Measurements from ENCODE around the gene AXIN2.
"Not testable (repeated sequence)": the region's sequence is repeated elsewhere in the genome, so short reads cannot be mapped to it uniquely, and the experiment has no call there.

The AXIN2 gene

GRCh38 chr17:65529761-65530522, 31.5 kb downstream of the AXIN2 start:
- ChIA-PET POLR2A (no interaction called here), CTCF (no interaction called here)
- no peaks in the 10 kb centered on the region for H3K9me3 ChIP-seq (ENCODE audit: control extremely low read depth in 1 of 5, control insufficient read depth in 4 of 5, insufficient read depth in 2 of 5, low read depth in 1 of 5, low read length in 4 of 5)
- no peak for DNase-seq
- WGBS (ENCODE audit: insufficient coverage): 96% methylated on average over 16 of the region's 17 CpGs
- H3K4me3 ChIP-seq (ENCODE audit: control insufficient read depth in 1 of 7, extremely low read depth in 1 of 7, insufficient read depth in 4 of 7, low read depth in 2 of 7, low read length in 6 of 7): no peak overlapping the region
- no peaks in the 10 kb centered on the region for H3K27me3 ChIP-seq (replicated peaks in 2 of 5; ENCODE audit: control insufficient read depth in 4 of 5, insufficient read depth in 5 of 5, low read length in 4 of 5)
- H3K4me1 ChIP-seq (ENCODE audit: control extremely low read depth in 1 of 4, control insufficient read depth in 4 of 4, insufficient read depth in 4 of 4, low read length in 3 of 4): no peaks in the 10 kb centered on the region
- H3K27ac ChIP-seq (ENCODE audit: insufficient read depth in 1 of 2, low read depth in 1 of 2, low read length in 2 of 2, poor library complexity in 1 of 2, severe bottlenecking in 2 of 2): no peak overlapping the region
- no peaks in the 10 kb centered on the region for H3K36me3 ChIP-seq (ENCODE audit: control insufficient read depth in 4 of 4, insufficient read depth in 4 of 4, low read length in 3 of 4)

DNA sequence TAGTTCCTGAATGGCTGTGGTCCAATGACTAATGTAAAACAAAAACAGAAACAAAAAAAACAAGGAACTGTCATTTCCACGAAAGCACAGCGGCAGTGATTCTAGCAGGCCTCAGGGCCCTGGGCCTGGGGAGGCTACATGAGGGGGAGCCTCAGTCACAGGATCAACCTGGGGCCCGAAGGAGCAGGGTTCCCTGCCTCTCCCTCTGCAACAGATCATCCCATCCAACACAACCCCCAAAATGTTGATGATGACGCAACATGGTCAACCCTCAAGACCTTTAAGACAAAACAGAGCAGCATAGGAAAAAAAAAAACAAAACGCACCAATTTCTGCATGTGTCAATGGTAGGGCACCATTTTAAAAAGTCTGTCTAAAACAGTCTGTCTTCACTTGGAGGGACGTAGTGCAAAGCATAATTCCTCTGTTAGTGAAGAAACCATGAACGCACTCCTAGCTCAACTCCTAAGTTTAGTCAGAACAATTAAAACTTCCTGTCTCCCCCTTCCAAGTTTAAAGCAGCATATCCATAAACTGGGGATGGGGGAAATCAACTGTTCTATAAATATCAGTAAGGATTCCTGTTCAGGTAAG, 32.3 kb downstream of the AXIN2 start:
- WGBS (ENCODE audit: insufficient coverage): 93% methylated on average over 6 of the region's 7 CpGs
- H3K4me3 ChIP-seq (ENCODE audit: control insufficient read depth in 1 of 7, extremely low read depth in 1 of 7, insufficient read depth in 4 of 7, low read depth in 2 of 7, low read length in 6 of 7): no peak overlapping the region
- H3K4me1 ChIP-seq (ENCODE audit: control extremely low read depth in 1 of 4, control insufficient read depth in 4 of 4, insufficient read depth in 4 of 4, low read length in 3 of 4): no peaks in the 10 kb centered on the region
- ChIA-PET CTCF (no interaction called here), POLR2A (no interaction called here)
- peaks cover 0 to 3% (median 0%) of the 10 kb centered on the region in 5 experiments for H3K27me3 ChIP-seq (replicated peaks in 2 of 5; ENCODE audit: control insufficient read depth in 4 of 5, insufficient read depth in 5 of 5, low read length in 4 of 5)
- DNase-seq: no peak
- no peak overlapping the region for H3K27ac ChIP-seq (ENCODE audit: insufficient read depth in 1 of 2, low read depth in 1 of 2, low read length in 2 of 2, poor library complexity in 1 of 2, severe bottlenecking in 2 of 2)
- H3K9me3 ChIP-seq (ENCODE audit: control extremely low read depth in 1 of 5, control insufficient read depth in 4 of 5, insufficient read depth in 2 of 5, low read depth in 1 of 5, low read length in 4 of 5): no peaks in the 10 kb centered on the region
- no peaks in the 10 kb centered on the region for H3K36me3 ChIP-seq (ENCODE audit: control insufficient read depth in 4 of 4, insufficient read depth in 4 of 4, low read length in 3 of 4)

GRCh38 chr17:65527857-65528591, 33.4 kb downstream of the AXIN2 start:
- 99% methylated on average over 11 of the region's 16 CpGs for WGBS (ENCODE audit: insufficient coverage)
- Histone ChIP-seq H3K4me3 (ENCODE audit: control insufficient read depth in 1 of 7, extremely low read depth in 1 of 7, insufficient read depth in 4 of 7, low read depth in 2 of 7, low read length in 6 of 7) (no peak overlapping the region), H3K27me3 (replicated peaks in 2 of 5; ENCODE audit: control insufficient read depth in 4 of 5, insufficient read depth in 5 of 5, low read length in 4 of 5) (peaks cover 0 to 3% (median 0%) of the 10 kb centered on the region in 5 experiments), H3K36me3 (ENCODE audit: control insufficient read depth in 4 of 4, insufficient read depth in 4 of 4, low read length in 3 of 4) (no peaks in the 10 kb centered on the region), H3K4me1 (ENCODE audit: control extremely low read depth in 1 of 4, control insufficient read depth in 4 of 4, insufficient read depth in 4 of 4, low read length in 3 of 4) (no peaks in the 10 kb centered on the region), H3K27ac (ENCODE audit: insufficient read depth in 1 of 2, low read depth in 1 of 2, low read length in 2 of 2, poor library complexity in 1 of 2, severe bottlenecking in 2 of 2) (no peak overlapping the region), H3K9me3 (ENCODE audit: control extremely low read depth in 1 of 5, control insufficient read depth in 4 of 5, insufficient read depth in 2 of 5, low read depth in 1 of 5, low read length in 4 of 5) (no peaks in the 10 kb centered on the region)
- DNase-seq: no peak
- POLR2A ChIA-PET: no interaction called here
- CTCF ChIA-PET: no interaction called here

DNA sequence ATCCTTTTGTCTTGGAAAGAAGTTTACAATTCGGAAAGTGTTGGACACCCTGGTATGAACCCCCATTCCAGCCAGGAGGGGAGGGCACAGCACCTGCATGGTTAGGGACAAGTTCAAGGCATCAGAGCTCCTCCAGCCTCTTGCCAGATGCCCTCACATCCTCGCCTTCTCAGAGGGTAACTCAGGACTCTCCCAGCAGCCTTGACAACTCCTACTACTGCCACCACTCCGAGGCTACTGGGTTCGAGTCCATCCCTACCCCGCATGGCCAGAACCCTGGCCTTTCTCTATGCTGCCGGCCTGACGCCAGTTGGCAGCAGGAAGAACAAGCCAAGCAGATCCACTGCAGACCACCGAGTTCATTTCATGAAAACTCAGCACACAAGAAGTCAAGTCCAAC, 34.1 kb downstream of the AXIN2 start:
- peaks cover 0 to 3% (median 0%) of the 10 kb centered on the region in 5 experiments for H3K27me3 ChIP-seq (replicated peaks in 2 of 5; ENCODE audit: control insufficient read depth in 4 of 5, insufficient read depth in 5 of 5, low read length in 4 of 5)
- CTCF ChIA-PET: no interaction called here
- H3K4me3 ChIP-seq (ENCODE audit: control insufficient read depth in 1 of 7, extremely low read depth in 1 of 7, insufficient read depth in 4 of 7, low read depth in 2 of 7, low read length in 6 of 7): no peak overlapping the region
- no peak for DNase-seq
- no peaks in the 10 kb centered on the region for H3K4me1 ChIP-seq (ENCODE audit: control extremely low read depth in 1 of 4, control insufficient read depth in 4 of 4, insufficient read depth in 4 of 4, low read length in 3 of 4)
- POLR2A ChIA-PET: no interaction called here
- H3K9me3 ChIP-seq (ENCODE audit: control extremely low read depth in 1 of 5, control insufficient read depth in 4 of 5, insufficient read depth in 2 of 5, low read depth in 1 of 5, low read length in 4 of 5): no peaks in the 10 kb centered on the region
- 97% methylated on average over 8 of the region's 8 CpGs for WGBS (ENCODE audit: insufficient coverage)
- H3K36me3 ChIP-seq (ENCODE audit: control insufficient read depth in 4 of 4, insufficient read depth in 4 of 4, low read length in 3 of 4): no peaks in the 10 kb centered on the region
- no peak overlapping the region for H3K27ac ChIP-seq (ENCODE audit: insufficient read depth in 1 of 2, low read depth in 1 of 2, low read length in 2 of 2, poor library complexity in 1 of 2, severe bottlenecking in 2 of 2)

DNA sequence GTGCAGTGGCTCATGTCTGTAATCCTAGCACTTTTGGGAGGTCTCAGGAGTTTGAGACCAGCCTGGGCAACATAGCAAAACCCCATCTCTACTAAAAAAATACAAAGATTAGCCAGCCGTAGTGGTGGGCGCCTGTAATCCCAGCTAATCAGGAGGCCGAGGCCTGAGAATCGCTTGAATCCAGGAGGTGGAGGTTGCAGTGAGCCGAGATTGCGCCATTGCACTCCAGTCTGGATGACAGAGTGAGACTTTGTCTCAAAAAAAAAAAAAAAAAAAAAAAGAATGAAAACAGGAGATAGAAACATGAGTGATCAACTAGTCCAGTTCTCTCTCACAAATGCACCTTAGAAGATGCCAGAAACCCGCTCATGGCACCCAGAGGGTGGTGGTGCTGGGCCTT, 34.6 kb downstream of the AXIN2 start:
- CTCF ChIA-PET; H3K27me3 ChIP-seq (replicated peaks in 2 of 5; ENCODE audit: control insufficient read depth in 4 of 5, insufficient read depth in 5 of 5, low read length in 4 of 5); H3K4me3 ChIP-seq (ENCODE audit: control insufficient read depth in 1 of 7, extremely low read depth in 1 of 7, insufficient read depth in 4 of 7, low read depth in 2 of 7, low read length in 6 of 7); DNase-seq; H3K36me3 ChIP-seq (ENCODE audit: control insufficient read depth in 4 of 4, insufficient read depth in 4 of 4, low read length in 3 of 4); POLR2A ChIA-PET; H3K27ac ChIP-seq (ENCODE audit: insufficient read depth in 1 of 2, low read depth in 1 of 2, low read length in 2 of 2, poor library complexity in 1 of 2, severe bottlenecking in 2 of 2); H3K4me1 ChIP-seq (ENCODE audit: control extremely low read depth in 1 of 4, control insufficient read depth in 4 of 4, insufficient read depth in 4 of 4, low read length in 3 of 4); H3K9me3 ChIP-seq (ENCODE audit: control extremely low read depth in 1 of 5, control insufficient read depth in 4 of 5, insufficient read depth in 2 of 5, low read depth in 1 of 5, low read length in 4 of 5): not testable (repeated sequence)
- no CpG with 5 or more reads among the region's 7 CpGs for WGBS (ENCODE audit: insufficient coverage)

- H3K9me3 ChIP-seq (ENCODE audit: control extremely low read depth in 1 of 5, control insufficient read depth in 4 of 5, insufficient read depth in 2 of 5, low read depth in 1 of 5, low read length in 4 of 5): no peaks in the 10 kb centered on the region
- H3K36me3 ChIP-seq (ENCODE audit: control insufficient read depth in 4 of 4, insufficient read depth in 4 of 4, low read length in 3 of 4): no peaks in the 10 kb centered on the region
- H3K4me3 ChIP-seq (ENCODE audit: control insufficient read depth in 1 of 7, extremely low read depth in 1 of 7, insufficient read depth in 4 of 7, low read depth in 2 of 7, low read length in 6 of 7): no peak overlapping the region
- ChIA-PET CTCF (no interaction called here), POLR2A (interaction anchor here (0.5 kb wide), 1 partner anchor 1251 kb away, joined by 3 read pairs; no protein-coding TSS in a partner anchor)
- H3K27ac ChIP-seq (ENCODE audit: insufficient read depth in 1 of 2, low read depth in 1 of 2, low read length in 2 of 2, poor library complexity in 1 of 2, severe bottlenecking in 2 of 2): no peak overlapping the region
- no peaks in the 10 kb centered on the region for H3K4me1 ChIP-seq (ENCODE audit: control extremely low read depth in 1 of 4, control insufficient read depth in 4 of 4, insufficient read depth in 4 of 4, low read length in 3 of 4)
- H3K27me3 ChIP-seq (replicated peaks in 2 of 5; ENCODE audit: control insufficient read depth in 4 of 5, insufficient read depth in 5 of 5, low read length in 4 of 5): peaks cover 0 to 3% (median 0%) of the 10 kb centered on the region in 5 experiments
- 84% methylated on average over 10 of the region's 16 CpGs for WGBS (ENCODE audit: insufficient coverage)
- DNase-seq: no peak
These were observed 37.4 kb downstream of the AXIN2 start for GRCh38 chr17:65523853-65524664.

Data from common myeloid progenitor, CD34-positive (primary cell).